Heart left ventricle (tissue), 16 donors: ENCODE data around the gene ATP8A1. TPM values are rescaled to one million over a fixed set of nuclear protein-coding genes. Genes with fewer than 3 reads are reported as not detected.

Experiments used
- ATAC-seq, 4 donors: fragments of 200-7000 bp; cut with Tn5 transposase; one replicate each; pipeline ENCODE4 v1.9.1; 2020 to 2022; ENCODE audit warnings: moderate library complexity in 4 of 4, mild to moderate bottlenecking in 3 of 4, moderate number of reproducible peaks in 1 of 4
- DNase-seq, 5 donors: peaks; one replicate each; pipeline ENCODE4 v3.0.0-alpha.2; 2020
- H3K27ac ChIP-seq, 12 donors: fragments of 200-600 bp; sonication (generic) in 4 of 12; one replicate each; pipeline versions ENCODE4 v1.5.0 to v1.8.0; 2016 to 2022; ENCODE audit warnings: mild to moderate bottlenecking in 2 of 12
- H3K27me3 ChIP-seq, 9 donors: fragments of 200-600 bp; sonication (generic) in 2 of 9; one replicate each; pipeline versions ENCODE4 v1.5.1 to v1.8.0; 2016 to 2022; ENCODE audit warnings: mild to moderate bottlenecking in 3 of 9
- H3K36me3 ChIP-seq, 9 donors: fragments of 200-600 bp; sonication (generic) in 2 of 9; one replicate each; pipeline versions ENCODE4 v1.5.0 to v1.8.0; 2018 to 2022; ENCODE audit warnings: mild to moderate bottlenecking in 2 of 9
- H3K4me1 ChIP-seq, 12 donors: fragments of 200-600 bp; sonication (generic) in 4 of 12; one replicate each; pipeline versions ENCODE4 v1.5.0 to v1.8.0; 2016 to 2022; ENCODE audit warnings: mild to moderate bottlenecking in 3 of 12
- H3K4me3 ChIP-seq, 12 donors: fragments of 200-600 bp; sonication (generic) in 4 of 12; one replicate each; pipeline versions ENCODE4 v1.5.0 to v1.8.0; 2017 to 2022; ENCODE audit warnings: mild to moderate bottlenecking in 9 of 12, moderate library complexity in 4 of 12
- H3K9me3 ChIP-seq, 12 donors: fragments of 200-600 bp; sonication (generic) in 4 of 12; one replicate each; pipeline versions ENCODE4 v1.5.0 to v1.8.0; 2016 to 2022; ENCODE audit warnings: mild to moderate bottlenecking in 1 of 12
- POLR2A ChIP-seq, 2 donors: fragments of 450-650 bp; IDR thresholded peaks; one replicate each; pipeline ENCODE4 v1.6.1; 2017; ENCODE audit warnings: antibody characterized with exemption in 2 of 2, mild to moderate bottlenecking in 2 of 2, moderate library complexity in 2 of 2
- WGBS, 4 donors: extraction: QIAGEN DNeasy Blood & Tissue Kit in 2 of 4; methylation state at CpG; one replicate each; pipeline versions ENCODE4 v1.1.5 to v1.1.7; 2013 to 2018; 5-methylcytosine and 5-hydroxymethylcytosine counted together
- intact Hi-C, 10 donors: fragments of 100-400 bp; cut with DNase I; formaldehyde crosslinking; loops; one replicate each; pipeline versions ENCODE4 v1.11.1 to v1.14.2; 2022
- polyA plus RNA-seq, 2 donors: library from polyadenylated mRNA; stranded (reverse); fragments of 200-250 nt; gene quantifications; one replicate each; pipeline ENCODE4 v1.2.3, GENCODE V29; 2013
- total RNA-seq, 9 donors: library from RNA; depleted of rRNA in 2 of 9; stranded (reverse); fragments of >200 nt in 2 of 9; fragmentation: NEBNext Ultra II Directional in 3 of 9; extraction: Animal tissue kit (Norgen Biotek cat#: 25700) in 3 of 9; gene quantifications; one replicate each; pipeline versions ENCODE4 v1.1.0 to v1.2.4, GENCODE V29; 2016 to 2023
- TF ChIP-seq, protein P1 (sequence below), 12 donors: fragments of 200-600 bp; sonication (generic) in 4 of 12; IDR thresholded peaks; one replicate each; pipeline versions ENCODE4 v1.5.0 to v1.8.0; 2018 to 2022; ENCODE audit warnings: antibody characterized with exemption in 12 of 12, mild to moderate bottlenecking in 5 of 12
- donor health status: ischemic (EF 13 %, LVEDD 7.1; RV severe dilation, severe dysfunction).
- donor health status: healthy with polysubstance abuse.
- donor health status: DM: no; HTN: yes; CAD: no.
- donor health status: DM: no; HTN: no; CAD: no.
- donor health status: ischemic (EF 25% LVEDD 6.9; RV normal size, moderate dysfunction).
- donor health status: ischemic (EF 25% LVEDD 5.7; RV mildly dilated, moderate dysfunction).
- donor health status: healthy.
- donor health status: DM: yes; HTN: yes; CAD: no.
- donor health status: ischemic (EF 35%, LVEDD 5.7; RV mildly dilated, moderate dysfunction).
- donor health status: nonischemic (EF 11% LVEDD 7.7; RV severe dilation, severe dysfunction).
- donor health status: DM: yes; HTN: yes; CAD: no.
- donor health status: PGD.
- donor health status: ischemic (EF 29% LVEDD 5.4; RV normal size, mild dysfunction).
- donor health status: nonischemic (EF 23%, LVEDD 6.1; RV moderate dilation, normal function).

Gene ATP8A1
- total and polyA plus RNA-seq, 11 donors: 4.6 to 29.7 (median 16.2) TPM

DNA sequence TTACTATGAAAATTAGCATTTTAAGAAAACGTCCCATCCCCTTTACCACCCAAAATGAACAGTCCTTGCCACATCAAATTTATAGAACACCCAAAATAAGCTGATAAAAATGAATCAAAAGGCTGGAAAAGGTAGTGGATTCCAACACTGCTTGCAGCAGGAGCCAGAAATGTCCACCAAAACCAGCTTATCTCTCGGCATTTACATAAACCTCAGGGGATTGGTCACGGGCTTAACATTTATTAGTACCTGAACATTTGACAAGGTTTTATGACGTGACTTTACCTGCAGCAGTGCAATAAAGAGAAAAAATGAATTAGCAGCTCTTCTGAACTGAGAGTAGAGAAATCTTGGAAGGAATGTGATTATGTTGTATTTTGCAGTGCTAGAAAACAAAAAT, 31.6 kb downstream of the ATP8A1 start:
- H3K4me1 ChIP-seq: peaks cover 0 to 40% (median 22%) of the 10 kb centered on the region in 12 donors
- peaks cover 0 to 6% (median 0%) of the 10 kb centered on the region in 12 donors for H3K9me3 ChIP-seq
- TF ChIP-seq, protein P1, sequence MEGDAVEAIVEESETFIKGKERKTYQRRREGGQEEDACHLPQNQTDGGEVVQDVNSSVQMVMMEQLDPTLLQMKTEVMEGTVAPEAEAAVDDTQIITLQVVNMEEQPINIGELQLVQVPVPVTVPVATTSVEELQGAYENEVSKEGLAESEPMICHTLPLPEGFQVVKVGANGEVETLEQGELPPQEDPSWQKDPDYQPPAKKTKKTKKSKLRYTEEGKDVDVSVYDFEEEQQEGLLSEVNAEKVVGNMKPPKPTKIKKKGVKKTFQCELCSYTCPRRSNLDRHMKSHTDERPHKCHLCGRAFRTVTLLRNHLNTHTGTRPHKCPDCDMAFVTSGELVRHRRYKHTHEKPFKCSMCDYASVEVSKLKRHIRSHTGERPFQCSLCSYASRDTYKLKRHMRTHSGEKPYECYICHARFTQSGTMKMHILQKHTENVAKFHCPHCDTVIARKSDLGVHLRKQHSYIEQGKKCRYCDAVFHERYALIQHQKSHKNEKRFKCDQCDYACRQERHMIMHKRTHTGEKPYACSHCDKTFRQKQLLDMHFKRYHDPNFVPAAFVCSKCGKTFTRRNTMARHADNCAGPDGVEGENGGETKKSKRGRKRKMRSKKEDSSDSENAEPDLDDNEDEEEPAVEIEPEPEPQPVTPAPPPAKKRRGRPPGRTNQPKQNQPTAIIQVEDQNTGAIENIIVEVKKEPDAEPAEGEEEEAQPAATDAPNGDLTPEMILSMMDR (IDR thresholded peaks at IDR 0.05): no peak
- TF ChIP-seq POLR2A (IDR thresholded peaks at IDR 0.05): no peak
- WGBS, 4 donors: 75 to 83% (median 76%) methylated on average over 4 of the region's 4 CpGs
- no peak overlapping the region for H3K4me3 ChIP-seq
- intact Hi-C loops: no loop called here
- H3K27ac ChIP-seq: no peak overlapping the region
- peaks cover 0 to 6% (median 0%) of the 10 kb centered on the region in 9 donors for H3K36me3 ChIP-seq
- no peaks in the 10 kb centered on the region for H3K27me3 ChIP-seq
- no peak for ATAC-seq
- DNase-seq: no peak

DNA sequence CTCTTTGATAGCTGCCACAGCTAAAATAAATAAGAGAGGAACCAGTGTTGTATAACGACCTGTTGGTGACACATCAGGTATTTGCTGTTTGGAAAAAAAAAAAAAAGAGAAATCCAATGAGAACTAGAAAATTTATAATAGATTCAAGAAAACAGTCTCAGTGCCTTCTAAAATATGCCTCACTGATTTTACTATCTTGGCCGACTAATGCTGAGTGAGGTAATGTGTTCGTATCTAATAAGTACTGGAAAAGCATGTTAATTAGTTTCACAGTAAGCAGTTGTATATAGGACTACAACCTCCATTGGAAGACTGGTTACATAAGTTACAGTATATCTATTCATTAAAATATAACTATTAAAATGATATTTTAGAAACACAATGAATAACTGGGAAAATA, 32.4 kb downstream of the ATP8A1 start:
- intact Hi-C loops: no loop called here
- Histone ChIP-seq H3K9me3 (peaks cover 0 to 6% (median 0%) of the 10 kb centered on the region in 12 donors), H3K4me3 (no peak overlapping the region), H3K27me3 (no peaks in the 10 kb centered on the region), H3K36me3 (peaks cover 0 to 6% (median 0%) of the 10 kb centered on the region in 9 donors), H3K4me1 (peaks cover 0 to 44% (median 22%) of the 10 kb centered on the region in 12 donors), H3K27ac (no peak overlapping the region)
- DNase-seq (no peak), ATAC-seq (no peak)
- TF ChIP-seq, protein P1 (IDR thresholded peaks at IDR 0.05): no peak
- TF ChIP-seq POLR2A (IDR thresholded peaks at IDR 0.05): no peak
- WGBS, 4 donors: 59 to 81% (median 60%) methylated on average over 3 of the region's 3 CpGs

DNA sequence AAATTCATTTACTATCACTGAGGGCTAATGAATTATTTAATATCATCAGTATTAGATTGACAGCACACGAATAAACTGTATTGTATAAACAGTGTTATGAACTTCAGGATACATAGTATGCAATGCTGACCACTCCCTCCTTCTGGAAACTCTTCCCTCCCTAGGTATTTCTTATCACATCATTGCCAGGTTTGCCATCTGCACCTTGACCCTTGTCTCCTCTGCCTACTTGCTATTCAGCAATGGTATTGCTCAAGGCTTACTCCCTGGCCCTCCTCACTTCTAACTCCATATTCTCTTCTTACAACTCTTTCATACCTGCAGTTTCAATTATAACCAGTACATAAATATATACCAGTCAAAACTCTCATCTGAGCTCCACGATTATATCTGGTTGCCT, 38.9 kb downstream of the ATP8A1 start:
- TF ChIP-seq POLR2A (IDR thresholded peaks at IDR 0.05): no peak
- TF ChIP-seq, protein P1 (IDR thresholded peaks at IDR 0.05): no peak
- Histone ChIP-seq H3K9me3 (no peaks in the 10 kb centered on the region), H3K4me1 (peaks cover 0 to 34% (median 3%) of the 10 kb centered on the region in 12 donors), H3K27ac (no peak overlapping the region), H3K36me3 (peaks cover 0 to 8% (median 0%) of the 10 kb centered on the region in 9 donors), H3K4me3 (no peak overlapping the region), H3K27me3 (no peaks in the 10 kb centered on the region)
- no peak for DNase-seq
- no peak for ATAC-seq
- intact Hi-C loops: no loop called here
- 65 to 75% (median 72%) methylated on average over 2 of the region's 2 CpGs for WGBS, 4 donors

DNA sequence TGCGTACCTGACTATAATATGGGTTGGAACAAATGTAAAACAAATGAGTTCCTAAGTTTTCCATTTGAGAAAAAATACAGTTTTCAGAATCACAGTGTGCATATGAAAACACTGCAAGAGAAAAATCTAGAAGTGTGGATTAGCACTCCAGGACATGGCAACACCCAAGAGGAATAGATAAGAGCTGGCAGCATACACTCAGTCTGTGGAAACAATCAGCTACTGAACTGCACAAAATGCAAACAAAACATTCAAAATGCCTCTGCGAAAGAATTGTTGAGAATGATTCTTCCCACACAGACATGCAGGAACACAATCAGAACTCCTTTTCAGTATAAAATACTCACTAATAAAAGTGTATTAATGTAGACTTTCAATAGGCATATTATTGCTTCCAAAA, 39.9 kb downstream of the ATP8A1 start:
- H3K36me3 ChIP-seq: peaks cover 0 to 7% (median 0%) of the 10 kb centered on the region in 9 donors
- H3K27me3 ChIP-seq: no peaks in the 10 kb centered on the region
- ATAC-seq (peak in 3 of 4 donors; percentile 43 to 60 (median 56)), DNase-seq (no peak)
- no peak overlapping the region for H3K4me3 ChIP-seq
- intact Hi-C loops: no loop called here
- no peak for TF ChIP-seq POLR2A (IDR thresholded peaks at IDR 0.05)
- TF ChIP-seq, protein P1 (IDR thresholded peaks at IDR 0.05): no peak
- no peak overlapping the region for H3K27ac ChIP-seq
- H3K9me3 ChIP-seq: no peaks in the 10 kb centered on the region
- H3K4me1 ChIP-seq: peaks cover 0 to 43% (median 3%) of the 10 kb centered on the region in 12 donors
- 57 to 82% (median 76%) methylated on average over 2 of the region's 2 CpGs for WGBS, 4 donors
